Measurements from ENCODE around the gene CAAP1. TPM values are rescaled to one million over a fixed set of nuclear protein-coding genes. Genes with fewer than 3 reads are reported as not detected.

CAAP1 gene
- total RNA-seq, 6 donors from 2014 or later, result 9.4 to 16.8 (median 14.2) TPM

GRCh38 chr9:26928902-26929495 lies 36.4 kb upstream of the CAAP1 start:
- H3K36me3 ChIP-seq, result peaks cover 16 to 64% (median 22%) of the 10 kb centered on the region in 4 donors
- whole genome bisulfite sequencing, 2 donors, result 95 to 96% methylated on average over 8 of the region's 8 CpGs
- H3K9me3 ChIP-seq, result no peaks in the 10 kb centered on the region
- ATAC-seq (ENCODE audit: low FRiP score in 2 of 2) (no peak), DNase-seq (no peak)
- no peak overlapping the region for H3K4me3 ChIP-seq
- H3K27ac ChIP-seq, result no peak overlapping the region
- no peaks in the 10 kb centered on the region for H3K4me1 ChIP-seq
- no peak for TF ChIP-seq POLR2AphosphoS5 (IDR thresholded peaks at IDR 0.05)
- TF ChIP-seq EP300 (IDR thresholded peaks at IDR 0.05), result no peak
- no peak for TF ChIP-seq POLR2A (IDR thresholded peaks at IDR 0.05)
- TF ChIP-seq CTCF (IDR thresholded peaks at IDR 0.05), result no peak
- H3K27me3 ChIP-seq, result no peaks in the 10 kb centered on the region

- TF ChIP-seq CTCF (IDR thresholded peaks at IDR 0.05) (no peak), EP300 (IDR thresholded peaks at IDR 0.05) (no peak), POLR2AphosphoS5 (IDR thresholded peaks at IDR 0.05) (no peak), POLR2A (IDR thresholded peaks at IDR 0.05) (no peak)
- ATAC-seq (ENCODE audit: low FRiP score in 2 of 2), result no peak
- DNase-seq, result no peak
- Histone ChIP-seq H3K36me3 (peaks cover 19 to 82% (median 48%) of the 10 kb centered on the region in 4 donors), H3K4me3 (no peak overlapping the region), H3K27me3 (no peaks in the 10 kb centered on the region), H3K9me3 (no peaks in the 10 kb centered on the region), H3K4me1 (no peaks in the 10 kb centered on the region), H3K27ac (no peak overlapping the region)
- WGBS, 2 donors, result 83 to 86% methylated on average over 4 of the region's 4 CpGs
Observed at GRCh38 chr9:26925609-26926008, 33.0 kb upstream of the CAAP1 start.

GRCh38 chr9:26919698-26920097 lies 27.1 kb upstream of the CAAP1 start:
- Histone ChIP-seq H3K27me3 (no peaks in the 10 kb centered on the region), H3K4me1 (no peaks in the 10 kb centered on the region), H3K36me3 (peaks cover 6 to 100% (median 61%) of the 10 kb centered on the region in 4 donors), H3K27ac (no peak overlapping the region), H3K9me3 (no peaks in the 10 kb centered on the region), H3K4me3 (no peak overlapping the region)
- WGBS, 2 donors, result 72 to 85% methylated on average over 1 of the region's 1 CpG
- DNase-seq, result no peak
- TF ChIP-seq POLR2AphosphoS5 (IDR thresholded peaks at IDR 0.05), result no peak
- no peak for TF ChIP-seq POLR2A (IDR thresholded peaks at IDR 0.05)
- TF ChIP-seq CTCF (IDR thresholded peaks at IDR 0.05), result no peak
- no peak for TF ChIP-seq EP300 (IDR thresholded peaks at IDR 0.05)
- no peak for ATAC-seq (ENCODE audit: low FRiP score in 2 of 2)

GRCh38 chr9:26913138-26913668 lies 20.6 kb upstream of the CAAP1 start:
- Histone ChIP-seq H3K36me3 (peaks cover 0 to 86% (median 25%) of the 10 kb centered on the region in 4 donors), H3K27me3 (no peaks in the 10 kb centered on the region), H3K27ac (no peak overlapping the region), H3K4me3 (no peak overlapping the region), H3K9me3 (no peaks in the 10 kb centered on the region), H3K4me1 (no peaks in the 10 kb centered on the region)
- TF ChIP-seq CTCF (IDR thresholded peaks at IDR 0.05) (no peak), POLR2A (IDR thresholded peaks at IDR 0.05) (no peak), POLR2AphosphoS5 (IDR thresholded peaks at IDR 0.05) (no peak), EP300 (IDR thresholded peaks at IDR 0.05) (no peak)
- WGBS, 2 donors, result 97 to 98% methylated on average over 2 of the region's 2 CpGs
- no peak for ATAC-seq (ENCODE audit: low FRiP score in 2 of 2)
- no peak for DNase-seq

GRCh38 chr9:26904671-26905070 lies 12.1 kb upstream of the CAAP1 start:
- Histone ChIP-seq H3K27ac (no peak overlapping the region), H3K36me3 (peaks cover 8 to 62% (median 11%) of the 10 kb centered on the region in 4 donors), H3K9me3 (no peaks in the 10 kb centered on the region), H3K27me3 (no peaks in the 10 kb centered on the region), H3K4me3 (no peak overlapping the region), H3K4me1 (no peaks in the 10 kb centered on the region)
- ATAC-seq (ENCODE audit: low FRiP score in 2 of 2) (no peak), DNase-seq (no peak)
- WGBS, 2 donors, result 82 to 90% methylated on average over 1 of the region's 1 CpG
- TF ChIP-seq EP300 (IDR thresholded peaks at IDR 0.05) (no peak), CTCF (IDR thresholded peaks at IDR 0.05) (no peak), POLR2A (IDR thresholded peaks at IDR 0.05) (no peak), POLR2AphosphoS5 (IDR thresholded peaks at IDR 0.05) (no peak)
